ENCODE measurements around the gene KIAA0319L.
A peak's percentile ranks its signal among the peaks of the same experiment; 100 is the strongest.
"Not testable (repeated sequence)": the region's sequence is repeated elsewhere in the genome, so short reads cannot be mapped to it uniquely, and the experiment has no call there.

Gene KIAA0319L

GRCh38 chr1:35486858-35487408 lies 70.3 kb downstream of the KIAA0319L start:
- no peak for DNase-seq

- no peak for DNase-seq
Measured at GRCh38 chr1:35481229-35481628, 76.0 kb downstream of the KIAA0319L start.

- DNase-seq: no peak
Measured at GRCh38 chr1:35477870-35478269, 79.3 kb downstream of the KIAA0319L start.

- DNase-seq: no peak
Measured at GRCh38 chr1:35475856-35476674, 81.1 kb downstream of the KIAA0319L start.

- DNase-seq: no peak
Measured at GRCh38 chr1:35475356-35475755, 81.8 kb downstream of the KIAA0319L start.

- DNase-seq: not testable (repeated sequence)
Measured at GRCh38 chr1:35473216-35473615, 84.0 kb downstream of the KIAA0319L start.

GRCh38 chr1:35470977-35471613 lies 86.1 kb downstream of the KIAA0319L start:
- no peak for DNase-seq

- DNase-seq: no peak
Measured at GRCh38 chr1:35466120-35466519, 91.1 kb downstream of the KIAA0319L start.

GRCh38 chr1:35463749-35464148 lies 93.5 kb downstream of the KIAA0319L start:
- not testable (repeated sequence) for DNase-seq

- no peak for DNase-seq
Measured at GRCh38 chr1:35463232-35463631, 94.0 kb downstream of the KIAA0319L start.

- no peak for DNase-seq
Measured at GRCh38 chr1:35461966-35462651, 95.1 kb downstream of the KIAA0319L start.

GRCh38 chr1:35460796-35461195 lies 96.4 kb downstream of the KIAA0319L start:
- no peak for DNase-seq

GRCh38 chr1:35454616-35455015 lies 102.6 kb downstream of the KIAA0319L start:
- DNase-seq: no peak

- DNase-seq: no peak
Measured at GRCh38 chr1:35454176-35454575, 103.0 kb downstream of the KIAA0319L start.

- DNase-seq: no peak
Measured at GRCh38 chr1:35453031-35453430, 104.2 kb downstream of the KIAA0319L start.

- peak; percentile 54 for DNase-seq
Measured at GRCh38 chr1:35452106-35452774, 105.0 kb downstream of the KIAA0319L start.

- DNase-seq: peak; percentile 66
Measured at GRCh38 chr1:35451125-35451528, 106.1 kb downstream of the KIAA0319L start.

GRCh38 chr1:35449334-35450008 lies 107.7 kb downstream of the KIAA0319L start:
- peak; percentile 89 for DNase-seq

GRCh38 chr1:35448344-35448801 lies 108.8 kb downstream of the KIAA0319L start:
- peak; percentile 93 for DNase-seq

- DNase-seq: no peak
Measured at GRCh38 chr1:35447278-35447677, 109.9 kb downstream of the KIAA0319L start.

GRCh38 chr1:35444519-35444774 lies 112.8 kb downstream of the KIAA0319L start:
- DNase-seq: no peak

Data from fibroblast of skin of abdomen (primary cell).